ENCODE measurements around the gene KLF11.

The KLF11 gene

GRCh38 chr2:10083046-10083445 is 39.7 kb downstream of the KLF11 start:
- no peaks in the 10 kb centered on the region for H3F3A ChIP-seq (ENCODE audit: insufficient read depth, low read length)
- TF ChIP-seq EZH2phosphoT487 (IDR thresholded peaks at IDR 0.05; ENCODE audit: low read length), result no peak
- no peak for TF ChIP-seq EZH2 (optimal IDR thresholded peaks at IDR 0.05; ENCODE audit: low read depth, low read length)
- TF ChIP-seq, protein P1, sequence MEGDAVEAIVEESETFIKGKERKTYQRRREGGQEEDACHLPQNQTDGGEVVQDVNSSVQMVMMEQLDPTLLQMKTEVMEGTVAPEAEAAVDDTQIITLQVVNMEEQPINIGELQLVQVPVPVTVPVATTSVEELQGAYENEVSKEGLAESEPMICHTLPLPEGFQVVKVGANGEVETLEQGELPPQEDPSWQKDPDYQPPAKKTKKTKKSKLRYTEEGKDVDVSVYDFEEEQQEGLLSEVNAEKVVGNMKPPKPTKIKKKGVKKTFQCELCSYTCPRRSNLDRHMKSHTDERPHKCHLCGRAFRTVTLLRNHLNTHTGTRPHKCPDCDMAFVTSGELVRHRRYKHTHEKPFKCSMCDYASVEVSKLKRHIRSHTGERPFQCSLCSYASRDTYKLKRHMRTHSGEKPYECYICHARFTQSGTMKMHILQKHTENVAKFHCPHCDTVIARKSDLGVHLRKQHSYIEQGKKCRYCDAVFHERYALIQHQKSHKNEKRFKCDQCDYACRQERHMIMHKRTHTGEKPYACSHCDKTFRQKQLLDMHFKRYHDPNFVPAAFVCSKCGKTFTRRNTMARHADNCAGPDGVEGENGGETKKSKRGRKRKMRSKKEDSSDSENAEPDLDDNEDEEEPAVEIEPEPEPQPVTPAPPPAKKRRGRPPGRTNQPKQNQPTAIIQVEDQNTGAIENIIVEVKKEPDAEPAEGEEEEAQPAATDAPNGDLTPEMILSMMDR (IDR thresholded peaks at IDR 0.05; ENCODE audit: low read length), result no peak
- no peak overlapping the region for H2AFZ ChIP-seq (ENCODE audit: low read length)
- DNase-seq, result no peak
- H3K4me2 ChIP-seq (ENCODE audit: low read depth, low read length), result no peak overlapping the region
- no peaks in the 10 kb centered on the region for H3K79me2 ChIP-seq (ENCODE audit: low read length)
- H3K4me1 ChIP-seq (ENCODE audit: low read length), result no peaks in the 10 kb centered on the region
- no peaks in the 10 kb centered on the region for H3K9me2 ChIP-seq (replicated peaks; ENCODE audit: insufficient read depth, low read length)
- no peak overlapping the region for H3K4me3 ChIP-seq (ENCODE audit: low read length)
- no peak overlapping the region for H3K27ac ChIP-seq (ENCODE audit: low read length)
- no peaks in the 10 kb centered on the region for H3K36me3 ChIP-seq (replicated peaks; ENCODE audit: insufficient read depth, low read length)
- H4K20me1 ChIP-seq (ENCODE audit: insufficient read depth, low read length), result no peaks in the 10 kb centered on the region; the same call in 1 of the 2 replicates
- H3K27me3 ChIP-seq (replicated peaks; ENCODE audit: insufficient read depth, low read length), result peaks cover 24% of the 10 kb centered on the region
- no peak overlapping the region for H3K9ac ChIP-seq (ENCODE audit: low read length)
- H3K9me3 ChIP-seq (replicated peaks; ENCODE audit: insufficient read depth, low read length), result no peaks in the 10 kb centered on the region

GRCh38 chr2:10083692-10084211 is 40.4 kb downstream of the KLF11 start:
- Histone ChIP-seq H3K9me2 (replicated peaks; ENCODE audit: insufficient read depth, low read length) (no peaks in the 10 kb centered on the region), H3K79me2 (ENCODE audit: low read length) (no peaks in the 10 kb centered on the region), H3K4me2 (ENCODE audit: low read depth, low read length) (no peak overlapping the region), H3K27ac (ENCODE audit: low read length) (no peak overlapping the region), H3K36me3 (replicated peaks; ENCODE audit: insufficient read depth, low read length) (no peaks in the 10 kb centered on the region), H3K4me1 (ENCODE audit: low read length) (no peaks in the 10 kb centered on the region), H3K4me3 (ENCODE audit: low read length) (no peak overlapping the region), H2AFZ (ENCODE audit: low read length) (no peak overlapping the region), H3K9ac (ENCODE audit: low read length) (no peak overlapping the region), H3K9me3 (replicated peaks; ENCODE audit: insufficient read depth, low read length) (no peaks in the 10 kb centered on the region), H3F3A (ENCODE audit: insufficient read depth, low read length) (no peaks in the 10 kb centered on the region), H4K20me1 (ENCODE audit: insufficient read depth, low read length) (no peaks in the 10 kb centered on the region), H3K27me3 (replicated peaks; ENCODE audit: insufficient read depth, low read length) (peaks cover 17% of the 10 kb centered on the region)
- TF ChIP-seq EZH2 (optimal IDR thresholded peaks at IDR 0.05; ENCODE audit: low read depth, low read length) (no peak), EZH2phosphoT487 (IDR thresholded peaks at IDR 0.05; ENCODE audit: low read length) (no peak)
- DNase-seq, result no peak

DNA sequence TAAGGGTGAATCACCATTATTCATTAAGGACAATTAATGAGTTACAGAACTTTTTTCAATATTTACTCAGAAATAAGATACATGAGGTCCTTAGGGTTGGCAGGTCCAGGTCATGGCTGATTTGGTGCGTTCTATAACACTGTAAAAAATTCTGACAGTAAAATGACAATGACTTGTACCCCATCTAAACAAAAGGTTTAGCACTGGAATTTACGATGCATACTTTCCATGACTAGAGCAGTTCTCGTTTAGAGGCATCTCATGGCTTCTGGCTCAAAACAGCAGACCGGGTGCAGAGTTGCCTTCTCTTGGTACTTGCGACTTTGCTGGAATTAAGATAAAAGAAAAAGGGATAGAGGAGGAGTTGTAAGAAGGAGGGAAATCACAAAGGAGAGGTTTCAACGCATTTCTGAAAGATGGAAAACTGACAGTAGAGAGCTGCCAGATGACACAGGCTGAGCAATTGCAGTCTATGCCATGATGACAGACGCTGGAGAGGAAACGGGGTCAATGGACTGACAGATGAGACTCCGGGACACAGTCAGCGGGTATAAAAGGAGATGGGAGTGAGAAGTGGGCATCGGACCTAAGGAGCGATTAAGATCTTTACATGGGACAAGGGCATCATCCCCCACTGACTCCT is 41.0 kb downstream of the KLF11 start:
- no peak overlapping the region for H3K9ac ChIP-seq (ENCODE audit: low read length)
- H4K20me1 ChIP-seq (ENCODE audit: insufficient read depth, low read length), result no peaks in the 10 kb centered on the region
- no peaks in the 10 kb centered on the region for H3K9me2 ChIP-seq (replicated peaks; ENCODE audit: insufficient read depth, low read length)
- no peak for DNase-seq
- no peak overlapping the region for H2AFZ ChIP-seq (ENCODE audit: low read length)
- no peak overlapping the region for H3K4me2 ChIP-seq (ENCODE audit: low read depth, low read length)
- no peaks in the 10 kb centered on the region for H3F3A ChIP-seq (ENCODE audit: insufficient read depth, low read length)
- no peak overlapping the region for H3K27ac ChIP-seq (ENCODE audit: low read length)
- TF ChIP-seq EZH2 (optimal IDR thresholded peaks at IDR 0.05; ENCODE audit: low read depth, low read length) (no peak), EZH2phosphoT487 (IDR thresholded peaks at IDR 0.05; ENCODE audit: low read length) (no peak)
- TF ChIP-seq, protein P1 (IDR thresholded peaks at IDR 0.05; ENCODE audit: low read length), result no peak
- no peaks in the 10 kb centered on the region for H3K36me3 ChIP-seq (replicated peaks; ENCODE audit: insufficient read depth, low read length)
- no peaks in the 10 kb centered on the region for H3K4me1 ChIP-seq (ENCODE audit: low read length)
- H3K9me3 ChIP-seq (replicated peaks; ENCODE audit: insufficient read depth, low read length), result no peaks in the 10 kb centered on the region
- peaks cover 11% of the 10 kb centered on the region for H3K27me3 ChIP-seq (replicated peaks; ENCODE audit: insufficient read depth, low read length)
- no peak overlapping the region for H3K4me3 ChIP-seq (ENCODE audit: low read length)
- H3K79me2 ChIP-seq (ENCODE audit: low read length), result no peaks in the 10 kb centered on the region

DNA sequence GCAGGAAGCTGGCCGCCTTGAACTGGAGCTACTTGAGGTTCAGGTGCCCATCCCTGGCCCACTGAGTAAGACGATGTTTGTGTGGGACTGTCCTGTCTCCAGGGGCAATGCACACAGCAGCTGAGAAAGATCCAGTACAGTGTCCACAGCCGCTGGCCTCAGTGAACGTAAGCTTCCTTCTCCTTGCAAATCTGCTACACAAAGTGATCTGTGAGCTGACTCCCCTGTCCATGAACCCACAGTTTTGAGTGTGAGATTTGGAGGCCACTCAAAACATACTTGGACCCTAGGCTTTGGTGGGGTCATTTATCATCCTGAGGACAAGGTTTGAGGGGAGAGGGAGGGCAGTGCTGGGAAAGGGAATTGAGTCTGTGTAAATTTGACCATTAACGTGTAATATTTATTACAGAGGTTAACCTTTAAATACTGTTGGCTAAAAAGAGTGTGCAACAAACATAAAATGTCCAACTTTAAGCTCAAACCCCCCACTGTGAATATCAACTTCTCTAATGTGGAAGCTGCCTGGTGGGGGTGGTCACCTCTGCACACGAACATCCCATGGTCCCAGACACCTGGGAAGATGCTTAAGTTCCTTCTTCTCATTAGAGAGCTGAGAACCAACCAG is 41.8 kb downstream of the KLF11 start:
- no peak for TF ChIP-seq EZH2 (optimal IDR thresholded peaks at IDR 0.05; ENCODE audit: low read depth, low read length)
- Histone ChIP-seq H3K9me3 (replicated peaks; ENCODE audit: insufficient read depth, low read length) (no peaks in the 10 kb centered on the region), H3K27ac (ENCODE audit: low read length) (no peak overlapping the region), H3K4me1 (ENCODE audit: low read length) (no peaks in the 10 kb centered on the region), H3F3A (ENCODE audit: insufficient read depth, low read length) (no peaks in the 10 kb centered on the region), H2AFZ (ENCODE audit: low read length) (no peak overlapping the region), H3K79me2 (ENCODE audit: low read length) (no peaks in the 10 kb centered on the region), H3K36me3 (replicated peaks; ENCODE audit: insufficient read depth, low read length) (no peaks in the 10 kb centered on the region), H3K4me2 (ENCODE audit: low read depth, low read length) (no peak overlapping the region), H3K4me3 (ENCODE audit: low read length) (no peak overlapping the region), H3K9ac (ENCODE audit: low read length) (no peak overlapping the region), H3K27me3 (replicated peaks; ENCODE audit: insufficient read depth, low read length) (peaks cover 10% of the 10 kb centered on the region), H3K9me2 (replicated peaks; ENCODE audit: insufficient read depth, low read length) (no peaks in the 10 kb centered on the region), H4K20me1 (ENCODE audit: insufficient read depth, low read length) (no peaks in the 10 kb centered on the region)
- DNase-seq, result no peak

Measured in MM.1S (cell line).